ENCODE measurements around the gene FHDC1.

Gene FHDC1

DNA sequence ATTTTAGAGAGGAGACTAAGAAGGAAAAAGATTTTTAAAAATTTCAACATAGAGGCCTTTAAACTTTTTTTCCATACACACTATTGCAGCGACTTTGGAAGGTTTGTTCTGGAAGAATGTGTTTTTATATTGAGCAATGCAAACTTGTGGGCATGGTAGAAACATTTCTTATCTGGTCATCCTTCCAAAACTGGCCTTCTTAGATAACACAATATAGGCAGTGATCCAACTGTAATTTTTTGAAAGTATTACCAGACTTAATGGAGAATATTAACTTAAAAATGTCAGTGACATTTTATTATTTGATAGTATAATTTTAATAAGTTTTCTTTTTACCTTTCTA, 25.6 kb downstream of the FHDC1 start:
- TF ChIP-seq FOXK2 (IDR thresholded peaks at IDR 0.05) = no peak
- TF ChIP-seq ARNT (IDR thresholded peaks at IDR 0.05) = no peak
- TF ChIP-seq, protein P1, sequence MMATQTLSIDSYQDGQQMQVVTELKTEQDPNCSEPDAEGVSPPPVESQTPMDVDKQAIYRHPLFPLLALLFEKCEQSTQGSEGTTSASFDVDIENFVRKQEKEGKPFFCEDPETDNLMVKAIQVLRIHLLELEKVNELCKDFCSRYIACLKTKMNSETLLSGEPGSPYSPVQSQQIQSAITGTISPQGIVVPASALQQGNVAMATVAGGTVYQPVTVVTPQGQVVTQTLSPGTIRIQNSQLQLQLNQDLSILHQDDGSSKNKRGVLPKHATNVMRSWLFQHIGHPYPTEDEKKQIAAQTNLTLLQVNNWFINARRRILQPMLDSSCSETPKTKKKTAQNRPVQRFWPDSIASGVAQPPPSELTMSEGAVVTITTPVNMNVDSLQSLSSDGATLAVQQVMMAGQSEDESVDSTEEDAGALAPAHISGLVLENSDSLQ (IDR thresholded peaks at IDR 0.05) = no peak
- no peak for TF ChIP-seq SUZ12 (IDR thresholded peaks at IDR 0.05)
- no peak for TF ChIP-seq ELF4 (IDR thresholded peaks at IDR 0.05)
- TF ChIP-seq NFRKB (IDR thresholded peaks at IDR 0.05) = no peak
- no peak for TF ChIP-seq FOXM1 (IDR thresholded peaks at IDR 0.05; ENCODE audit: borderline replicate concordance)
- TF ChIP-seq FOXA1 (IDR thresholded peaks at IDR 0.05) = no peak
- no peak for TF ChIP-seq L3MBTL2 (conservative IDR thresholded peaks at IDR 0.05)
- TF ChIP-seq BHLHE40 (IDR thresholded peaks at IDR 0.05; ENCODE audit: borderline replicate concordance) = no peak
- TF ChIP-seq LEF1 (IDR thresholded peaks at IDR 0.05; ENCODE audit: borderline replicate concordance) = no peak
- TF ChIP-seq CTBP1 (IDR thresholded peaks at IDR 0.05; ENCODE audit: borderline replicate concordance) = no peak
- no peak for TF ChIP-seq TARDBP (IDR thresholded peaks at IDR 0.05)
- TF ChIP-seq HDGF (IDR thresholded peaks at IDR 0.05; ENCODE audit: borderline replicate concordance) = no peak
- POLR2A ChIA-PET = no interaction called here
- no peak for DNase-seq (ENCODE audit: extremely low spot score)
- CTCF ChIA-PET = no interaction called here

DNA sequence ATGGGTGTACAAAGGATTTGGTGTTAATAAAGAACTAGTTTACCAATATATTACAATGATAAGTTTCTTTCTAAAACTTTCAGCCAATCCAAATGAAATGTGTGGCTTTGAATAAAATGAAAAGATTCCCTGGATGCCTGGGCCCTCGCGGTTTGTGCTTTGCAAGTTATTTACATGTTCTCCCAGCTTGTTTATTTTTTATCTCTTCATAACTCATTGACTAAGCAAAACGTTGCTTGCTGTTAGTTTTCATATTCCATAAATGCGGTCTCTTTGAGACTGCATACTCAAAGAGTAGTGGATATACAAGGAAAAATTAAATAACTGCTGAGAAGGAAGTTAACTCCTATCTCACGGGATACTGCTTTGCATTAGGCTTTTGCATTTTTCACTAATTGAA, 26.0 kb downstream of the FHDC1 start:
- POLR2A ChIA-PET = no interaction called here
- no peak for TF ChIP-seq L3MBTL2 (conservative IDR thresholded peaks at IDR 0.05)
- TF ChIP-seq FOXA1 (IDR thresholded peaks at IDR 0.05) = no peak
- no peak for TF ChIP-seq ELF4 (IDR thresholded peaks at IDR 0.05)
- no peak for TF ChIP-seq TARDBP (IDR thresholded peaks at IDR 0.05)
- no peak for DNase-seq (ENCODE audit: extremely low spot score)
- CTCF ChIA-PET = no interaction called here

DNA sequence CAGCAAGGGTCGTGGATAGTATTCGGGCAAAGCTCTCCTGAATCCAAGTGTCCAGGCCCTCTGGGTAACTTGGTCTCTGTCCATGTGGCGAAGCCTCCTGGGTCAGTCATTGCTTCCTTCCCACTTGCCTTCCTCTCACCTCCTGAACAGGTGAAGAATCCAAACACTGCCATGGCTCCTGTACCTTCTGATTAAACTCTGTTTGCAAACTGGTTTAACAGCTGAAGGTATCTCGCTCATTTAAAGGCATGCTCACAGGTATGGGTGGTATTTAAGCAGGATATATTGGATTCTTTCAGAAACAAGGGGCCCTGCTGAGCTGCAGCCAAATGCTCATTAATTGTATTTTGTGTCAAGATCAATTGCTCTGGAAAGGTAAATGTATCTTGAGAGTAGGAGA, 28.2 kb downstream of the FHDC1 start:
- TF ChIP-seq, protein P1 (IDR thresholded peaks at IDR 0.05) = no peak
- TF ChIP-seq TARDBP (IDR thresholded peaks at IDR 0.05) (no peak), SUZ12 (IDR thresholded peaks at IDR 0.05) (no peak), ARNT (IDR thresholded peaks at IDR 0.05) (no peak), SP1 (IDR thresholded peaks at IDR 0.05) (no peak), CTBP1 (IDR thresholded peaks at IDR 0.05; ENCODE audit: borderline replicate concordance) (no peak), NFRKB (IDR thresholded peaks at IDR 0.05) (no peak), BHLHE40 (IDR thresholded peaks at IDR 0.05; ENCODE audit: borderline replicate concordance) (no peak), ZNF384 (IDR thresholded peaks at IDR 0.05) (no peak), FOXK2 (IDR thresholded peaks at IDR 0.05) (no peak), L3MBTL2 (conservative IDR thresholded peaks at IDR 0.05) (no peak), FOXA1 (IDR thresholded peaks at IDR 0.05) (no peak), HDGF (IDR thresholded peaks at IDR 0.05; ENCODE audit: borderline replicate concordance) (no peak), LEF1 (IDR thresholded peaks at IDR 0.05; ENCODE audit: borderline replicate concordance) (no peak), ELF4 (IDR thresholded peaks at IDR 0.05) (no peak), FOXM1 (IDR thresholded peaks at IDR 0.05; ENCODE audit: borderline replicate concordance) (no peak)
- no peak for DNase-seq (ENCODE audit: extremely low spot score)
- ChIA-PET CTCF (interaction anchor here (0.6 kb wide), 1 partner anchor 9 kb away, joined by 5 read pairs; no protein-coding TSS in a partner anchor), POLR2A (no interaction called here)

DNA sequence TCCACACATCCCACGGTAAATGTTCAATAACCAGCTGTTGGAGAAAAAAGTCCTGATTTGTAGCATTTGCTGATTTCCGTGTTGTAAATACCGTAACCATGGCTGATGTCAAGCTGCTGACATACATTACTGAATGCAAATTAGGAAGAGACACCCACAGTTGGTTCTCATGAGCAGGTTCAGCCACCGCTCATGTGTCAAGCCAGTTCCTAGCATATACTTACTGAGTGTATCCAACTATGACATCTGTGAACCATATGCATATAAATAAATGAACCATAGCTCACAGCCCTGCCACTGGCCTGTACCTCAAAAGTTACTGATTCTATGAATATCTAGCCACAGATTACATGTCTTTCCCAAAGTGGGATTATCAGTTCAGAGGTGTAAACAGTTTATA, 29.5 kb downstream of the FHDC1 start:
- ChIA-PET CTCF (interaction anchor here (0.8 kb wide), 1 partner anchor 119 kb away, joined by 3 read pairs; no protein-coding TSS in a partner anchor), POLR2A (no interaction called here)
- TF ChIP-seq LEF1 (IDR thresholded peaks at IDR 0.05; ENCODE audit: borderline replicate concordance) (no peak), ELF4 (IDR thresholded peaks at IDR 0.05) (no peak), ARNT (IDR thresholded peaks at IDR 0.05) (no peak), CTBP1 (IDR thresholded peaks at IDR 0.05; ENCODE audit: borderline replicate concordance) (no peak), SUZ12 (IDR thresholded peaks at IDR 0.05) (no peak), NFRKB (IDR thresholded peaks at IDR 0.05) (no peak), SP1 (IDR thresholded peaks at IDR 0.05) (no peak), HDGF (IDR thresholded peaks at IDR 0.05; ENCODE audit: borderline replicate concordance) (no peak), TARDBP (IDR thresholded peaks at IDR 0.05) (no peak), FOXM1 (IDR thresholded peaks at IDR 0.05; ENCODE audit: borderline replicate concordance) (no peak), FOXK2 (IDR thresholded peaks at IDR 0.05) (no peak), BHLHE40 (IDR thresholded peaks at IDR 0.05; ENCODE audit: borderline replicate concordance) (no peak), FOXA1 (IDR thresholded peaks at IDR 0.05) (no peak), L3MBTL2 (conservative IDR thresholded peaks at IDR 0.05) (no peak), ZNF384 (IDR thresholded peaks at IDR 0.05) (no peak)
- TF ChIP-seq, protein P1 (IDR thresholded peaks at IDR 0.05) = no peak
- no peak for DNase-seq (ENCODE audit: extremely low spot score)

DNA sequence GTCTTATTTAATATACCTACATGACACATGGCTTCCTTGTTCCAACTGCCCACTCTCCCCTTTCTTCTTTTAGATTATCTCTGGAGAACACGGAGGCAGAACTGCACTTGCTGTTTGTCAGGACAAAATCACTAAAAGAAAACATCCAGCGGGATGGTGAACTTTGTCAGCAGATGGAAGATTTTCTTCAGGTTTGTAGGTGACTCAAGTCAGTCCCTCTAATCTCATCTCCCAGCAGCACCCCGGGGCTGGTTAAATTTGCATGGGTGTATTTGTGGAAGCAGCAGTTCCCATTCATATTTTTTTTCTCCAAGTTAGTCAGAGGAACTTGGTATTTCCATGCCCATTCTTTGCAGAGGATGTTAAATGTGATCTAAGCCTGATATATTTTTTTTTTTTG, 31.8 kb downstream of the FHDC1 start:
- ChIA-PET POLR2A (no interaction called here), CTCF (no interaction called here)
- TF ChIP-seq SP1 (IDR thresholded peaks at IDR 0.05) (no peak), FOXM1 (IDR thresholded peaks at IDR 0.05; ENCODE audit: borderline replicate concordance) (no peak), CTBP1 (IDR thresholded peaks at IDR 0.05; ENCODE audit: borderline replicate concordance) (no peak), BHLHE40 (IDR thresholded peaks at IDR 0.05; ENCODE audit: borderline replicate concordance) (no peak), TARDBP (IDR thresholded peaks at IDR 0.05) (no peak)
- DNase-seq (ENCODE audit: extremely low spot score) = no peak

DNA sequence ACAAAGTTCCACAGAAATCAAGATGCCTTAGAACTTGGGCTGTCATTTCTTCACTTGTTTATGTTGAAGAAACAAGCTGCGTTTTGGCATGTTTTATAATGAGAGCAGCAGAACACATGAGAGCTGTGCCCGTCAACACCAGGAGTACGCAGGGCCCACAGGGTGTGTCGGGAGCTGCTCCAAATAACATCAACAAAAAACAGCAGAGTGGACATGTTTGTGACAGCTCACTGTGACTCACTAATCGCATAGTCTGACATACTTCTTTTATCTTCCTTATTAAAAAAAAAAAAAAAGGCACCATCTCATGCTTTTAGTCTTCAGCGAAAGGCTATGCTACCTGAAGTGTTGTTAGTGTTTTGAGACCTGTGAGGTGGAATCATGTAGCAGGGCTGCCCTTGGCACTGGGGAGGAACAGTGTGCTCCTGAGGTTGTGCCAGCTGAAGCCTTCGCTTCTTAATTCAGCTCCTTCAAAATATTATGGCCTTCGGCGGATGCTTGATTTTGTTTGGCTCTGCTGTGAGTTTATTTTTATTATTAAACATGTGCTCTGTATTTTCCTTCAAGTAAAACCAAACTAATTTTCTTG, 32.8 kb downstream of the FHDC1 start:
- TF ChIP-seq NFRKB (IDR thresholded peaks at IDR 0.05) (no peak), FOXK2 (IDR thresholded peaks at IDR 0.05) (no peak), FOXA1 (IDR thresholded peaks at IDR 0.05) (no peak), HDGF (IDR thresholded peaks at IDR 0.05; ENCODE audit: borderline replicate concordance) (no peak), L3MBTL2 (conservative IDR thresholded peaks at IDR 0.05) (no peak), ZNF384 (IDR thresholded peaks at IDR 0.05) (no peak), ARNT (IDR thresholded peaks at IDR 0.05) (no peak), ELF4 (IDR thresholded peaks at IDR 0.05) (no peak), BHLHE40 (IDR thresholded peaks at IDR 0.05; ENCODE audit: borderline replicate concordance) (no peak), TARDBP (IDR thresholded peaks at IDR 0.05) (no peak), CTBP1 (IDR thresholded peaks at IDR 0.05; ENCODE audit: borderline replicate concordance) (no peak), SUZ12 (IDR thresholded peaks at IDR 0.05) (no peak), FOXM1 (IDR thresholded peaks at IDR 0.05; ENCODE audit: borderline replicate concordance) (no peak)
- TF ChIP-seq, protein P1 (IDR thresholded peaks at IDR 0.05) = no peak
- DNase-seq (ENCODE audit: extremely low spot score) = no peak
- ChIA-PET POLR2A (no interaction called here), CTCF (interaction anchor here (0.7 to 0.9 kb wide), 2 partner anchors 12 to 313 kb away, joined by 3 to 4 read pairs; no protein-coding TSS in a partner anchor)

Data from HEK293T (cell line).